Endometrial microvascular endothelial cells (primary cell): ENCODE results near the gene SLC2A9. TPM values are rescaled to one million over a fixed set of nuclear protein-coding genes. Genes with fewer than 3 reads are reported as not detected.
"Not testable (repeated sequence)": the region's sequence is repeated elsewhere in the genome, so short reads cannot be mapped to it uniquely, and the experiment has no call there.

Experiments
- in situ Hi-C: cut with HindIII; loops from 2 replicates; pipeline ENCODE4 v1.10.0; 2017; ENCODE audit warnings: low sequenced_read_pairs, low pct_unique_long_range_greater_than_20kb; ENCODE audit errors: inconsistent ontology term
- total RNA-seq: library from RNA; depleted of rRNA; stranded (reverse); fragments of >200 nt; gene quantifications from one replicate; pipeline ENCODE4 v1.2.3, GENCODE V29; 2015; ENCODE audit errors: inconsistent ontology term

Gene SLC2A9
- total RNA-seq, 1 donor from 2014 or later = 0.65 TPM

DNA sequence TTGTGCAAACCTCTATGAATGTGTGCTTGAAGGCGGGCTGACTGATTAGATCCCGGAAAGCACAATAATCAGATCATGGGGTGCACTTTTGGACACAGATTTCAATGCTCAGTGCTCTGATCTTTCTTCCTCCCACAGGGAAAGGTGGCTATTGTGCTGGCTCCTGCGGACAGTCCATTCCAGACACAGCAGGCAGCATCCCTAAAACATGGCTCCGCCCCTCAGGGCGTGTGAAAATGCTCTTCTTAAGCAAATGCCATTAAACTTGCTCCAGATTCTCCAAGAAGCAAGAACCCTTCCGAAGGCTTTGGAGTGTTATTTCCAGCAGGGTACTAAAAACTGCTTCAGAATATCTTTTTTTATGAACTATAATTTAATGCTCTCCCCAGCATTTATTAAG is 100.0 kb downstream of the SLC2A9 start:
- in situ Hi-C loops = no loop called here

DNA sequence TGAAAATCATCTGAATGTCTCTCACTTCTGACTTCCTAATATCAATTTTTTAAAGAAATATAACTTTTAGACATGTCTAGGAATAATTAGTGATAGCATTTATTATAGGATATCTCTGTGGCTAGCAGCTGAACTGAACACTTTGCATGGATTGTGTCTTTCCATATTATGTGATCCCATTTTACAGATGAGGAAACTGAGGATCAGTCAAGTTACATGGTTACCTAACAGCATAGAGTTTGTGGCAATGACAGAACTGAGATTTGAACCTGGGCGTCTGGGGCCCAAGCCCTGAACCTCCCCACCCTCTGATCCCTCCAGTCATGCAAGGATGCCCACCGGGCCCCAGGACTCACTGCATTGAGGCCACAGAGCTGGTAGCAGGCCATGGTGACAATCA is 101.3 kb downstream of the SLC2A9 start:
- in situ Hi-C loops = no loop called here

GRCh38 chr4:9919047-9919446 is 102.2 kb downstream of the SLC2A9 start:
- in situ Hi-C loops = no loop called here

DNA sequence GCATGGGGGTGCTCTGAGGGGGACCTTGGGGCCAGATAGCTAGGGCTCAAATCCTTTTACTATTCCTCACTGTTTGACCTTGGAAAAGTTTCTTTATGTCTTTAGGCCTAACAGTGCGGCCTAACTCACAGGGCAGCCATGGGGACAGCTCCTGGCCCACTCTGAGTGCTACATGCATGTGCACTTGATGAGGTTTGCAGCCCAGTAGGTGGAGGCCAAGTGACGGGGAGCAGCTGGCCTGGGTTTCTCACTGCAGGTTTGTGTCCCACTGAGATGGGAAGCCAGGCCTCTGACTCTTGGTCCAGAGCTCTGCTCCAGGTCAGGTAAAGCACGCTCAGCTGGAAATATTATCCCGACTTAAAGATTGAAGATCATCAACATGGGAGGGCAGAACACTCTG is 102.8 kb downstream of the SLC2A9 start:
- in situ Hi-C loops = no loop called here

DNA sequence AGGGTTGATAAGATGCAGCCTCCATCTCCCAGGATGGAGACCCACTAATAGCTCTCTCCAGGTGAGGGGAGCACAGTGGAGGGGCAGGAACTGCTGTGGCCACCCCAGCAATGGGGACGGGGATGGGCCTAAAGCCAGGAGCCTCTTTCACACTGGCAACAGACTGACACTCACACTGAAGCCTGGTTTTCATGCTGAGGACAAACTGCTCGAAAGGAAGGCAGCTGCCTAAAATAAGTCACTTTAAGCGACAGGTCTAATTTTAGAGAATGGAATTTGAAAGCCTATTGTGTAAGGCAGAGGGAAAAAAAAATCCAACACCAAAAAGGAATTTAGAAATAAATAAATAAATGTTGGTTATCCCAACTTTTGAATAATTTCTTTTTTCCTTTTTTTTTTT is 104.4 kb downstream of the SLC2A9 start:
- in situ Hi-C loops = no loop called here

DNA sequence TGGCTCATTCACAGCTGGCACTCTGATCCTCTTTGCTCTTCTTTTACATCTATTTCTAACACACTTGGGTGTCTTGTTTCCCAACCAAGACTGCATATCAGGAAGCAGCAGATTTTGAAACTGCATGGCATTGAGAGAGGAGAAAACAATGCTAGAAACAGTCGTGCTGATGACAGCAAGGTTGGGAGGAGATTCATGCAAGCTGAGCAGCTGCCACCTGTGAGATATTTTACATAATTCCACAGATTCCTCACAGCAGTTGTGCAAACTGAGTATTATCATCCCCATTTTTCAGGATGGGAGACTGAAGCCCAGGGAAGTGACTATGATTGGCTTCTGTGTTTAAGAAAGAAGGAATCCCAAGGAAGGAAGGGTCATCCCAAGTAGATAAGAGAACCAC is 105.0 kb downstream of the SLC2A9 start:
- in situ Hi-C loops = no loop called here

- in situ Hi-C loops = no loop called here
Measured at GRCh38 chr4:9913846-9914245, 107.5 kb downstream of the SLC2A9 start.

GRCh38 chr4:9906996-9907395 is 114.3 kb downstream of the SLC2A9 start:
- in situ Hi-C loops = no loop called here

GRCh38 chr4:9904976-9905587 is 116.2 kb downstream of the SLC2A9 start:
- in situ Hi-C loops = no loop called here

GRCh38 chr4:9903317-9903716 is 118.0 kb downstream of the SLC2A9 start:
- in situ Hi-C loops = no loop called here

GRCh38 chr4:9901257-9901656 is 120.0 kb downstream of the SLC2A9 start:
- in situ Hi-C loops = no loop called here

DNA sequence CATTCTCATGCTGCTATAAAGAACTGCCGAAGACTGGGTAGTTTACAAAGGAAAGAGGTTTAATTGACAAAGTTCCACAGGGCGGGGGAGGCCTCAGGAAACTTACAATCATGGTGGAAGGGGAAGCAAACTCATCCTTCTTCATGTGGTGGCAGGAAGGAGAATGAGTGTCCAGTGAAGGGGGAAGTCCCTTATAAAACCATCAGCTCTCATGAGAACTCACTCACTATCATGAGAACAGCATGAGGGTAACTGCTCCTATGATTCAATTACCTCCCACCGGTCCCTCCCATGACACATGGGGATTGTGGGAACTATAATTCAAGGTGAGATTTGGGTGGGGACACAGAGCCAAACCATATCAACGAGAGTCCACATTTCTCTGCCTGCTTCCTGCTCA is 120.7 kb downstream of the SLC2A9 start:
- in situ Hi-C loops = not testable (repeated sequence)

- in situ Hi-C loops = no loop called here
Measured at GRCh38 chr4:9899306-9900055, 121.8 kb downstream of the SLC2A9 start.

DNA sequence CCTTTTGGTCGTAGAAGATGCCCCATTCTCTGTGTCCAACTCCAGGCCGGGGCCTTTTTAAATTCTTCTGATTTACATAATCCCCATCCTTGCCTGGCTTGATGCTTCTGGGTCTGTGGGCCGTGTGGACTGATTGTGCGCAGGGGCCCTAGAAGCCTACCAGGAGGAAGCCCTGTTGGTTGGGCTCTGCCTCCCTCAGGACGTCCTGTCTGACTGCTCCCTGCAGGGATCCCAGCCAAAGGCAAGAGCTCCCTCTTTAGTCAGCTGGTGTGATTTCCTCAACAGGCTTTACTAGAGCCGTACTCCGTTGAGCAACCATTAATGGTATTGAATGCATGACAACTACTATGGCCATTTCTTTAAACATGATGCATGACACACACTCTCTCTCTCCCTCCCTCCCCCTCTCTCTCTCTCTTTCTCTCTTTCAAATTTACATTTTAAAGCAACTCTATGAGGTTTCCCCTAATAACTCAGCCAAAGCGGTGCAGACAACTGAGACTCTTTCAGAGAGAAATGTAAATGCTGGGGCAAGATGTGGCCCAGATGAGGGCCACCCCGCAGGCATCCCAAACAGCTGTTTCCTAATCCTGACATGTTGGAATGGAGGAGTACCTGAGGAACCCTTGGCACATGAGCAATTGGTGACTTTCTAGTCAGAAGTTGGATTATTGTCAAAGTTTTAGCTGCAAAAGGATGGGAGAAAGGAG is 122.5 kb downstream of the SLC2A9 start:
- in situ Hi-C loops = no loop called here

GRCh38 chr4:9895333-9895705 is 126.0 kb downstream of the SLC2A9 start:
- in situ Hi-C loops = no loop called here

DNA sequence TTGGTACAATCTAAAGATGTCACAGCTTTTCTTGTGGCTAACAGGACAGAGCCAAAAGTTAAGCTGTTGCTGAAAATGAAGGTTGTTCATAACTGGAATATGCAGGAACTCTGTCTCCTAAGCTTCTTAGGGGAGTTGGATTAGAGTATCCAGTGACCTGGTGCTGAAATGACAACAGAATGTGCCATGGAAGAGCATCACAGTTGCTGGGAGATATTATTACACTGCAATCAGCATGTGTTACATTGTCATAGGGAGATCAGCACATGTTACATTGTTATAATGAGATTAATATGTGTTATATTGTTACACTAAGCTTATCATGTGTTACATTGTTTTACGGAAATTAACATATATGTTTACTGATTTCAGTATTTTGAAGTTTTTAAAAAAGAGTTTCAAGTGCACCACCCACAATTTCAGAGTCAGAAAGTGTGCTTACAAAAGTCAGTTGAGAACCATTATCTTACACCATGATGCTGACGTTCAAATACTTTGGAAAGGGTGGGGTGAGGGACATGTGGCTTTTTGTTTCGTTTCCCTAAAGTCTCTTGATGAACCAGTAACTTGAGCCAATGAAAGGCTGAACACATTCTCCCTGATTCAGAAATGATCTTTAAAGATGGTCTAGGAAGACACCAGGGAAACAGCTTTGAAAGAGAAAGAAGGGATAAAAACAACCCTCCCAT is 126.5 kb downstream of the SLC2A9 start:
- in situ Hi-C loops = no loop called here

DNA sequence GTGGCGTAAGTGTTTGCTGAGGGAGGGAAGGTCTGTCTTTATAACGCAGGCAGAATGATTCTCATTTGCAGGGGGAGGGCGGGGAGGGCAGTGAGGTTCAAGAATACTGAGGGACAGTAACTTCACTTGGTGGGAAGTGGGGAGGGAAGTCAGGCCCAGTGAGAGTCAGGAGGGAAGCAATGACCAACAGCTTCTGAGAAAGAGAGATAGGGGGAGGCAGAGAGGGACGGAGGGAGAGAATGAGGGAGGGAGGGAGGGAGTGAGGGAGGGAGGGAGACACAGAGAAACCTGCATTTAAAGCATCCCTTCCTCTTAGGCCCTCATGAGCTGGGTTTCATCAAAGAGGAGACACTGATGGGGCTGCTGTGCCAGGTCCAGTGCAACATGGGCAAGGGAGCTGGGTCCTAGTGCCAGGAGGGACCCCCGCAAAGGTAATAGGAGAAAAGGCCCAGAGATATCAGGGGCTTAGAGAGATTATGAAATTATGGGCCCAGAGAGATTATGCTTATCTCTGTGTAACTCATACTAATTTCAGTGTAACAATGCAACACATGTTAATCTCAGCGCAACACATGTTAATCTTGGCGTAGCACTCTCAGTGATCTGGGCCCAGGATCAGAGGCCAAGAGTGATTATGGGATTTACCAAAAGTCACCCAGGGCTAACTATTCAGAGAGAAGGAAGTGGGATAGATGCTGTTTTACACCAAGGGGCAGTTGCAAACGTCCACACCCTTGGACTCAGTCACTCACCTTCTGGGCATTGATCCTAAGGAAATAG is 127.8 kb downstream of the SLC2A9 start:
- in situ Hi-C loops = no loop called here

DNA sequence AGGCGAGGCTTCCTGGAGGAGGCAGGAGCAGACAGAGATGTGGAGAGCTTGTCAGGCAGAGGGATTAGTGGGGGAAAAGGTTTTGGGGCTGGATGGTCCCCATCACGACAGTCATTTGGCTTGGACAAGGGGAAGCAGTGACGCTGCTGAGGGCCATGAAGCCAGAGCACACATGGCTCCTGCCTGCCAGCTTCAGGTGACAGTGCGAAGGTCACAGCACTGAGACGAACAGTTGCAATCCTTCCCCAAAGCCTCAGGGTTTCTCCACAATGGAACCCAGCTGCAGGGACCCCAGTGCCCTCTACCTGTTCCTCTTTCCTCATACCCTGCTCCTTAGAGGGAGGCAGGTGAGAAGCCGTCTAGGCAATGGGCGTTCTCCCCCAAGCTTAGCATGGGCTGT is 129.6 kb downstream of the SLC2A9 start:
- in situ Hi-C loops = no loop called here

DNA sequence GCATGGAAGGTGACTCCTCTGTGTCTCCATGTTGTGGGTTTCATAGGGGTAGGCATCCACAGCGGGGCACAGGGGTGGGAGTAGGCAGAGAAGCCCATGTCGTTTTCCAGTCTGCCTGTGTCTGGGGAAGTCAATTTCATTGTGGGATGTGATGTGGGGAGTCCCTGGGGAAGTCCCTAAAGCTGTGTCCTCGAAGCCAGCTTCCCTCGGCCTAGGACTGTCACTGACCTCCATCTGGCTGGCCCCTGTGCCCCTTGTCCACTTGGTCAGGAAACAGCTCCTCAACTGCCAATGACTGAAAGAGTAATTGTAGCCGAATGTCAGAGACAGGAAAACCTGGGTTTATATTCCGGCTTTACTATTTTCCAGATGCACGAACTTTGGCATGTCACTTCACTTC is 130.2 kb downstream of the SLC2A9 start:
- in situ Hi-C loops = no loop called here
